Peyer's patch (tissue), 4 donors: Measurements from ENCODE around the gene MYF5.

Experiments used
- CTCF ChIP-seq, 6 experiments: fragments of 450-650 bp in 4 of 6; fragments of 200-600 bp in 2 of 6; sonication (generic) in 1 of 6; IDR thresholded peaks; one replicate each; pipeline ENCODE4 v1.5.1; 2017 to 2019; ENCODE audit warnings: antibody characterized with exemption in 6 of 6, mild to moderate bottlenecking in 3 of 6, moderate library complexity in 1 of 6
- POLR2A ChIP-seq, 2 donors: fragments of 450-650 bp; IDR thresholded peaks; one replicate each; pipeline ENCODE4 v1.5.1; 2017; ENCODE audit warnings: antibody characterized with exemption in 2 of 2, mild to moderate bottlenecking in 2 of 2, moderate library complexity in 2 of 2

GRCh38 chr12:80681287-80681686, 35.4 kb upstream of the MYF5 start:
- TF ChIP-seq CTCF (IDR thresholded peaks at IDR 0.05) (no peak), POLR2A (IDR thresholded peaks at IDR 0.05) (no peak)
